Activated naive CD4-positive, alpha-beta T cell treated with anti-CD3 and anti-CD28 coated beads, Interleukin-2, amount 50 U/mL, for 72 hours (primary cell): Measurements from ENCODE around the gene FLOT2. TPM values are rescaled to one million over a fixed set of nuclear protein-coding genes. Genes with fewer than 3 reads are reported as not detected.
A peak's percentile ranks its signal among the peaks of the same experiment; 100 is the strongest.
"Not testable (repeated sequence)": the region's sequence is repeated elsewhere in the genome, so short reads cannot be mapped to it uniquely, and the experiment has no call there.

Source experiments
- ATAC-seq, 2 donors: fragments of 150-1000 bp; cut with Tn5 transposase; 2 replicates each; pipeline ENCODE4 v1.10.0; 2021; ENCODE audit warnings: mild to moderate bottlenecking in 2 of 2, moderate library complexity in 2 of 2
- DNase-seq, 2 donors: peaks; one replicate each; pipeline ENCODE4 v3.0.0; 2021 to 2022; ENCODE audit warnings: low spot score in 2 of 2
- H3K27ac Mint-ChIP-seq, 2 donors: one replicate each; pipeline ENCODE4 v1.8.0; 2022; ENCODE audit warnings: mild to moderate bottlenecking in 2 of 2, mixed read lengths in 2 of 2
- H3K36me3 Mint-ChIP-seq, 2 donors: one replicate each; pipeline ENCODE4 v1.8.0; 2022; ENCODE audit warnings: mixed read lengths in 2 of 2
- H3K9me3 Mint-ChIP-seq, 2 donors: one replicate each; pipeline ENCODE4 v1.8.0; 2022; ENCODE audit warnings: mixed read lengths in 2 of 2
- total RNA-seq, 2 donors: library from RNA; stranded (reverse); gene quantifications; one replicate each; pipeline ENCODE4 v1.2.3, GENCODE V29; 2022

The FLOT2 gene
- total RNA-seq, 2 donors from 2014 or later = 44.9 to 102 TPM

DNA sequence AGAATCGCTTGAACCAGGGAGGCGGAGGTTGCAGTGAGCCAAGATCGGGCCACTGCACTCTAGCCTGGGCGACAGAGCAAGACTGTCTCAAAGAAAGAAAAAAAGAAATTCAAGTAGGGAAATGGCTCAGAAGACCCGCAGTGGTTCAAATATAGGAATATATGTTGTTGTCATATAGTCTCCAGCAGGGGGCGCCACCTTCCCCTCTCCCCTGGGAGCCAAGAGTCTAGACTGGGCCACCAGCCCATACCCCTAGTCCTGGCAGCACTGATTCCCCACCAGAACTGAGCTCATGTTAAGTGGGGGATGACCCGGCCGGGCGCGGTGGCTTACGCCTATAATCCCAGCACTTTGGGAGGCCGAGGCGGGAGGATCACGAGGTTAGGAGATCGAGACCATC, 48.9 kb downstream of the FLOT2 start:
- peak in 1 of 2 donors; percentile 70 for DNase-seq
- H3K9me3 Mint-ChIP-seq, H3K27ac Mint-ChIP-seq, H3K36me3 Mint-ChIP-seq: not testable (repeated sequence)
- peak; percentile 88 to 92 for ATAC-seq

- H3K9me3 Mint-ChIP-seq, ATAC-seq, H3K27ac Mint-ChIP-seq, DNase-seq: not testable (repeated sequence)
- H3K36me3 Mint-ChIP-seq = peaks cover 7 to 10% of the 10 kb centered on the region in 2 donors
These were observed 50.8 kb downstream of the FLOT2 start for GRCh38 chr17:28846699-28847098.

DNA sequence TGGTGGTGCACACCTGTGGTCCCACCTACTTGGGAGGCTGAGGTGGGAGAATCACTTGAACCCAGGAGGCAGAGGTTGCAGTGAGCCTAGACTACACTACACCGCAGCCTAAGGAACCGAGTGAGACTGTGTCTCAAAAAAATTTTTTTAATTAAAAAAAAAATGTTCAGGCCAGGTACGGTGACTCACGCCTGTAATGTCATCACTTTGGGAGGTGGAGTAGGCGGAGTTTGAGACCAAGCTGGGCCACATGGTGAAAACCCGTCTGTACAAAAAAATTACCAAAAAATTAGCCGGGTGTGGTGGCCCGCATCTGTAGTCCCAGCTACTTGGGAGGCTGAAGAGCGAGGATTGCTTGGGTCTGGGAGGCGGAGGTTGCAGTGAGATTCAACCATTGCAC, 51.3 kb downstream of the FLOT2 start:
- DNase-seq (no peak), ATAC-seq (no peak)
- Mint-ChIP-seq H3K9me3 (no peaks in the 10 kb centered on the region), H3K27ac (peak overlapping the region in 1 of 2 donors; percentile 44), H3K36me3 (peaks cover 7 to 11% of the 10 kb centered on the region in 2 donors)

DNA sequence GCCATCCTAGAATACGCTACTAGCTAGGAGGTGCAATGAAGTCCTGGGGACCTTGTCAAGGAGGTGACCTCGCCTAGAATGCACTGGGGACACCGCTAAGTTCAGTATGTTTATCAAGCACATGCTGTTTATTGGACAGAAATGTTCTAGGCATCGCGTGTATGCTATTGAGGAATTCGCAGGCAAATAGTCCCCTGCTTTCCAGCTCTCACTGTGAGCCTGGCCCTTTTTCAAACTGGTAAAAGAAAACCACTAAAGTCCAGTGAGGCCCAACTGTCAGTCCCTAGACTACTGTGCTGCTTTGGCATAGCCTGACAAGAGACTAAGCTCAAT, 53.8 kb downstream of the FLOT2 start:
- H3K9me3 Mint-ChIP-seq = no peaks in the 10 kb centered on the region

DNA sequence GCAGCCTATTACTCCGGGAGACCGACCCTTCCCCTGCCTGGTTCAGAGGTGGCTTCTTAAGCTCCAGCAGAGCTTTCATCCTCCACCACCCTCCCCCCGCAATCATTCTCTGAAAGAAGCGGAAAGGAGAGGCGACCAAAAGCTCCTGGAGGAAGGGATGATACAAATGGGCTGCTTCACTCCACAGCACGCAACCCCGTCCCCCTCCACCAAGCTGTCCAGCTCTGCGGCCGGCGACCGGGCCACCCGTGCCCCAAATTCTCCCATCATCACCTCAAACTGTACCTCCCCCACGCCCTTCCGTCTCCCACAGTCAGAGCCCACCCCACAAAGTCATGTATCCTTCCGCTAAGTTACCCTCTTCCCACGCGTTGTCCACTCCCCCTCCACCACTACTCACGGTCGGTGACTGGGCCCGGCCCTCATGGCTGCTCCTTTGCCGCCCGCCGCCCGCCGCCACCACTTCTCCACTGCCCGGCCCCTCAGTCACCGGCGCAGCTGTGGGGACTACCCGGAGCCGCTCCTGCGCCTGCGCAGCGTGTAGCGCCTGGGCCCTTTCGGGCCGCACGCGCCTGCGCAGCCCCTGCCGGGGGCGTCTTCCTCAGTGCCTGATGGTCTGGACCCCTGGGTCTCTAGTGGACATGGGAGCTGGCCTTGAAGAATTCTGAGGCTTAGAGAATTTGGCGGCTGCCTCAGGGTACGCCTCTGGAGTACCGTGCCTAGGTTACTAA, 55.1 kb downstream of the FLOT2 start, which contains the start of gene FAM222B:
Gene FAM222B (minus strand): TSS at position 509 of the 731 bp plus-strand sequence. CDS start 76,123 bp downstream, outside the sequence.
- ATAC-seq = peak; percentile 99
- H3K9me3 Mint-ChIP-seq = no peaks in the 10 kb centered on the region
- peak within 1 kb of the TSS; percentile 96 to 97 for H3K27ac Mint-ChIP-seq
- peak; percentile 88 to 92 for DNase-seq
- H3K36me3 Mint-ChIP-seq = peaks cover 7 to 11% of the 10 kb centered on the region in 2 donors

More for the DNA sequence above, 53.8 kb downstream of the FLOT2 start:
- peak in 1 of 2 donors; percentile 35 for DNase-seq
- Mint-ChIP-seq H3K36me3 (peaks cover 7 to 11% of the 10 kb centered on the region in 2 donors), H3K27ac (peak overlapping the region; percentile 44 to 97)
- ATAC-seq = no peak

GRCh38 chr17:28841901-28842281, 55.6 kb downstream of the FLOT2 start:
- Mint-ChIP-seq H3K9me3 (no peaks in the 10 kb centered on the region), H3K27ac (peak overlapping the region; percentile 96 to 97), H3K36me3 (peaks cover 7 to 11% of the 10 kb centered on the region in 2 donors)
- DNase-seq = peak in 1 of 2 donors; percentile 31
- peak; percentile 6 to 15 for ATAC-seq

- DNase-seq = no peak
- Mint-ChIP-seq H3K36me3 (peaks cover 11 to 13% of the 10 kb centered on the region in 2 donors), H3K9me3 (no peaks in the 10 kb centered on the region), H3K27ac (peak overlapping the region in 1 of 2 donors; percentile 17)
- no peak for ATAC-seq
These were observed 58.3 kb downstream of the FLOT2 start for GRCh38 chr17:28839221-28839620.

DNA sequence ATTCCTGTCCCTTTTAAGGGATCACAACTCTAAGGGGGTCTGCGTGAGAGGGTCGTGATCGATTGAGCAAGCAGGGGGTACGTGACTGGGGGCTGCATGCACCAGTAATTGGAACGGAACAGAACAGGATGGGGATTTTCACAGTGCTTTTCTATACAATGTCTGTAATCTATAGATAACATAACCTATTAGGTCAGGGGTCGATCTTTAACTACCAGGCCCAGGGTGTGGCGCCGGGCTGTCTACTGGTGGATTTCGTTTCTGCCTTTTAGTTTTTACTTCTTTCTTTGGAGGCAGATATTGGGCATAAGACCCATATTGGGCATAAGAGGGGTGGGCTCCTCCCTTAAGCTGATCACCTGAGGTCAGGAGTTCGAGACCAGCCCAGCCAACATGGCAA, 61.0 kb downstream of the FLOT2 start:
- Mint-ChIP-seq H3K27ac (peak overlapping the region in 1 of 2 donors; percentile 7), H3K36me3 (peaks cover 6 to 15% of the 10 kb centered on the region in 2 donors)
- H3K9me3 Mint-ChIP-seq, ATAC-seq: not testable (repeated sequence)
- peak in 1 of 2 donors; percentile 23 for DNase-seq

DNA sequence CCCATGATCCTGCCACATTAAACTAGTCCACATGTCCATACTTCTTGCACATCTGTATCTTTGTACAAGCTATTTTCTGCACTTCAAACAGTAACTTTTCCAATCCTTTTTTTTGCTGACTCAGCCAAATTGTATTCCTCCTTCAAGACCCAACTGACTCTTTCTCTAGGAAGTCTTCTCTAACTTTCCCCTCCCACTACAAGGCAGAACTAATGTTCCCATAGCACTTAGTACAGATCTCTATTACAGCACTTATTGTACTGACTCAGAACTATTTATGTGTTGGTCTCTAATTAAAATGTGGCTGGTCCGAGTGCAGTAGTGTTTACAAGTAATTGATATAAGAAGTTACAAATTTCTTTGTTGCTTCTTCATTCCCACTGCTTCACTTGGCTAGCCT, 63.1 kb downstream of the FLOT2 start:
- peak overlapping the region in 1 of 2 donors; percentile 15 for H3K27ac Mint-ChIP-seq

More for the DNA sequence above, 63.1 kb downstream of the FLOT2 start:
- H3K36me3 Mint-ChIP-seq = peaks cover 6 to 15% of the 10 kb centered on the region in 2 donors
- DNase-seq (no peak), ATAC-seq (no peak)
- H3K9me3 Mint-ChIP-seq = no peaks in the 10 kb centered on the region

Other genes starting within 250 kb of the FLOT2 start
- gene SDF2, start 235.8 kb downstream of the FLOT2 start, total RNA-seq = 10 to 100 TPM; 43.5 to 46.2 TPM
- gene SUPT6H, start 235.5 kb downstream of the FLOT2 start, total RNA-seq = 10 to 100 TPM; 70.0 to 91.8 TPM
- 1 to 10 TPM; 5.7 to 6.4 TPM for gene PROCA1, start 185.8 kb downstream of the FLOT2 start, total RNA-seq
- gene RAB34, start 179.9 kb downstream of the FLOT2 start, total RNA-seq = 10 to 100 TPM; 20.5 to 46.4 TPM
- gene RPL23A, start 177.7 kb downstream of the FLOT2 start, total RNA-seq = 1,000 to 10,000 TPM; 2,221 to 2,736 TPM
- gene TLCD1, start 171.5 kb downstream of the FLOT2 start, total RNA-seq = 10 to 100 TPM in 1 of 2 donors, 1 to 10 TPM in 1; 4.4 to 10.2 TPM
- 1 to 10 TPM; 5.3 to 6.4 TPM for gene NEK8, start 168.9 kb downstream of the FLOT2 start, total RNA-seq
- gene TRAF4, start 153.7 kb downstream of the FLOT2 start, total RNA-seq = 100 to 1,000 TPM in 1 of 2 donors, 10 to 100 TPM in 1; 88.3 to 168 TPM
- gene FAM222B, start 54.9 kb downstream of the FLOT2 start, total RNA-seq = 10 to 100 TPM; 15.1 to 24.9 TPM
- gene ERAL1, start 42.7 kb downstream of the FLOT2 start, total RNA-seq = 10 to 100 TPM; 33.9 to 74.1 TPM
- 10 to 100 TPM; 33.8 to 36.5 TPM for gene DHRS13, start 5.3 kb upstream of the FLOT2 start, total RNA-seq
- 10 to 100 TPM; 46.2 to 71.7 TPM for gene PHF12, start 53.8 kb upstream of the FLOT2 start, total RNA-seq
- under 1 TPM in 1 of 2 donors, not detected in 1; 0.43 TPM for gene SEZ6, start 108.3 kb upstream of the FLOT2 start, total RNA-seq
- 1 to 10 TPM; 3.0 to 8.8 TPM for gene PIPOX, start 145.4 kb upstream of the FLOT2 start, total RNA-seq